GM19351 (cell line): Measurements from ENCODE around the gene PPP2R5C.

Experiments
- ATAC-seq: cut with Tn5 transposase; IDR thresholded peaks from one replicate; pipeline ENCODE4 v1.9.1; 2021; ENCODE audit warnings: mild to moderate bottlenecking, moderate library complexity; ENCODE audit not compliant: unreplicated experiment

The PPP2R5C gene

DNA sequence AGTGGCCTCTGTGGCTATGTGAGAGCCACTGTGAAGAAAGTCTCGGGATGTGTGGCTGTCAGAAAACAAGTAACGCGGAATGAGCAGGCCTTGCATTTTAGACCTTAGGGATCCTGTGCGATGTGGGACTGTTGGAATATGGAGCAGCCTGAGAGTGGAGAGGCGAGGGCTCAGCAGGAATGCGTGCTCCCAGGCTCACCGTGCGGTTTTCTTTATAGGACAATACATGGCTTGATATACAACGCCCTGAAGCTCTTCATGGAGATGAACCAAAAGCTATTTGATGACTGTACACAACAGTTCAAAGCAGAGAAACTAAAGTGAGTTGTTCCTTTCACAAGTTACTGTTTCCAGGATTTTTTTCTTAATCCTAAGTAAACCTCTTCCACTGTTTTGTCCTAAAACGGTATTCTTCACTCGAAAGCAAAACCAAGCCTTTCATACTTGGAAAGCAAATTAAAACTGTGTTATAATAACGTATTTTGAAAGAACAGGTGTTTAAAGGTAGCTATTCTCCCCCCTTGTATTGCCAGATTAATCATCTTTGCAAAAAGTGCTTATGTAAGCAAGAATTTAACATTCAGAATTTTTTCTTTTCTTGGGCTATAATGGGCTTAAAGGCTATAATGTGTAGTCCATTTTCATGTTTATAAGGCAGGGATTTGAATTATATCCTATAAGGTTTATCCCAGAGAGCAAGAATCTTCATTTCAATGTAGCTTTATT lies 148.0 kb downstream of the PPP2R5C start:
- no peak for ATAC-seq

DNA sequence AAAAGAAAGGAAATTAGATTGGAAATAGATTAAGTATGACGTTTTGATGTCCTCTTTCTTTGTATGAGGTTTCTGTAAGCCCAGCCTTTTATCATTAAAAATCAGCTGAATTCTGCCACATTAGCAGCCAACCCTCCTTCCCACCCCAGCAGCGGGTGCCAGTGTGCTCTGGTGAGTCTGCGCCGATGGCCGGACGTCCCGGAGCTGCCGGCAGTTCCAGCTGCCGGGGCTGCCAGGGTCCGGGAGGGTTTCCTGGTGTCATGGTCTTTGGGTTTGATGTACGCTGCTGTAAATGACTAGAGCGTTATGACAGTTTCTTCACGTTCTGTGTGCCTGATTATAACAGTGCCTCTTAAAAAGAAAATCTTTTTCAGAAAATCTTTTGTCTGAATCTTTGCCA lies 151.3 kb downstream of the PPP2R5C start:
- ATAC-seq = no peak

DNA sequence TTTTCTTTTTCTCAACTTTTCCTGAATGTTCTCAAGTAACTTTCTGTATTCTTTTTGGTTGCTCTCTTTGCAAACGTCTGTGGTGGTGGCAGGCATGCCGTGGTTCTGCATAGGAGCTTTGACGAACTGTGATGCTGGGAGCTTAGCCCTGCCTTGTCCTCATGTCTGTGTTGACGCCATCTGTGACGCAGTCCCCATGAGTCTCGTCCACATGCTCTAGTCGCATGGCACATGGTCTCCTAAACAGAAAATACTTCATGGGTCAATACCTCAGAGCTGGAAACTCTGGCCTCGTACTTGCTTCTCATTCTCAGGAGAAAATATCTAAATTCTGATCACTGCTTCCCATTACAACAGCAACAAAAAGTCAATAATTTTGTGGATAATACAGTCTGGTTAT lies 152.6 kb downstream of the PPP2R5C start:
- ATAC-seq = no peak

DNA sequence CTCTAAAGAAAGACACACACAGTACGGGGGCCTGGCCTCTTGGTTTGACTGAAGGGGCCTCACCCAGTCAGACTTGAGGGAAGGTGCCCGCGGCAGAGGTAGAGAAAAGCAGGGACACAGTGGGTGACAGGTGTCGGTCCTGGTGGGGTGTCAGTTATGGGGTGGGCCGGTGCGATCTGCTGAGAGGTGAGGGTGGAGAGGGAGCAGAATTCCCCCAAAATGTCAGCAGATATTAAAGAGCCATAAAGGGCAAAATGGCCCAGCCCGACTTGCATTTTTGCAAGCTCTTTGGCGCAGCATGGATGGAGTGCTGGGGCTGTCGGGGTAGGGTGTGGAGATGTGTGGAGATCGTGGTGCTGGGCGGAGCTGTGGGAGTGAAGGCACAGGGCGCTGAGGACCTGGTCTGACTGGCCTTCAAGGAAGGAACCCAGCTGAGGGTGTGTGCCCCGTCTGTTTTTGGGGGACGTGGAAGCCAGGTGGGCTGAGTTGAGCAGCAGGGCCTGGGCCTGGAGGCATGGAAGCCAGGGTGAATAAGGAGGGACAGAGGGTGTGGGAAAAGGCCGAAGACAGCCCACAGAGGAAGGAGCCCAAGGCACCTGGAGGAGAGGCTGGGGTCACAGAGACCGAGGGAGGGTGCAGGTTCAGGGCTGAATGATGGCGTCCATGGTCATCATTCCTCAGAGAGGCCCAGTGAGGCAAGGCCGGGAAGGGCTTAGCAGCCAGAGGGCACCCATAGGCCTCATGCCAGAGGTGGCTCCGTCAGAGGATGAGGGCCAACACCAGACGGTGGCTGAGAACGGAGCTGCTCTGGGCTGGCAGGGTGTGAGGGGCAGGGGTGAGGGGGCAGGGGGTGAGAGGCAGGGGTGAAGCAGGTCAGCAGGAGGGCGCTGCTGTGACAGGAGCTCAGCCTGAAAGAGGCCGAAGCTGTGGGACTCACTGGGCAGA lies 154.6 kb downstream of the PPP2R5C start:
- ATAC-seq = no peak

DNA sequence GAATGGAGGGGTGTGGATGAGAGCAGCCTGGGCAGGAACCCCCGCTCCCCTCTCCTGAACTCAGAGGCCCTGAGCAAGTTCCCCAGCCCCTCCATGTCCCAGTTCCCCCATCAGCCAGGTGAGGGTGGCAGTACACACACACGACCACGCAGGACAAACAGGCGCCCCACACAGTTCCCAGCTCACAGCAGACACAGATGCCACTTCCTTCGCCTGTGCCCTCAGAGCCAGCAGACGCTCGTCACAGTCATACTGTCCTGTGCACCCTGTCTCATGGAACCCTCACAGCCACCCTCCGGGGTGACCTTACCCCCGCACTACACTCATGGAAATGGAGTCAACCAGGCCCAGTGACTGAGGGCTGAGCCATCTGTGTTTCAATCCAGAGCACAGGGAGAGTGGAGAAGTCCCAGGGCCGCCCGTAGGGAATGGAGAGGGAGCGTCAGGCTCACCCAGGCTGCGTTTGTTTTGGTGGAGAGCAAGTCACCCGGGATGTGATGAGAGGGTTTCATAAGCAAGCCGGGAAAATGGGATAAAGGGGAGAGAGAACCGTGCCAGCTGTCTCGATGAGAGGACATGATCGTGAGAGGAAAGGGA lies 155.4 kb downstream of the PPP2R5C start:
- ATAC-seq = no peak

DNA sequence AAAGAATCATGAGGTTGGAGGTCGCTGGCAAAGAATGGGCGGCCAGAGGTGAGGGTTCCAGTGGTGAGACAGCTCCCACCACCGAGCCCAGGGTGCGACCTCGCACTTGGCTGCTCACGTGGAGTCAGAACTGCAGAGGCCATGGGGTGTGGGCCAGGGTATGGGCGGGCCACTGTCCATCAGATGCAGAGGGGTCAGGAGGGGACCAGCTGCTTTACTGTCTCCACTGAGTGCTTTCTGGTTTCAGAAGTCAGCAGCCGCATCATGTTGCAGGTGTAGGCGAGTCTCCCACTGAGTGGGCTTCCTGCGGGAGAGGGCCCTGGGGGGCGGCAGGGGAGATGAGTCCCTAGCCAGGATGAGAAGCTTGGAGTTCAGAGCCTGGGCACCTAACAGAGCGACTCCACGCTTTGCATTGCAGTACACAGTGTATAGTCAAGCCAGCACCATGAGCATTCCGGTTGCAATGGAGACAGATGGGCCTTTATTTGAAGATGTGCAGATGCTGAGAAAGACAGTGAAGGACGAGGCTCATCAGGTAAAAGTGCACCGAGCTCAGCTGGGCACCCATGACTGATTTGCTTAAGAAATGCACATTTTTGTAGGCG lies 156.0 kb downstream of the PPP2R5C start:
- no peak for ATAC-seq

DNA sequence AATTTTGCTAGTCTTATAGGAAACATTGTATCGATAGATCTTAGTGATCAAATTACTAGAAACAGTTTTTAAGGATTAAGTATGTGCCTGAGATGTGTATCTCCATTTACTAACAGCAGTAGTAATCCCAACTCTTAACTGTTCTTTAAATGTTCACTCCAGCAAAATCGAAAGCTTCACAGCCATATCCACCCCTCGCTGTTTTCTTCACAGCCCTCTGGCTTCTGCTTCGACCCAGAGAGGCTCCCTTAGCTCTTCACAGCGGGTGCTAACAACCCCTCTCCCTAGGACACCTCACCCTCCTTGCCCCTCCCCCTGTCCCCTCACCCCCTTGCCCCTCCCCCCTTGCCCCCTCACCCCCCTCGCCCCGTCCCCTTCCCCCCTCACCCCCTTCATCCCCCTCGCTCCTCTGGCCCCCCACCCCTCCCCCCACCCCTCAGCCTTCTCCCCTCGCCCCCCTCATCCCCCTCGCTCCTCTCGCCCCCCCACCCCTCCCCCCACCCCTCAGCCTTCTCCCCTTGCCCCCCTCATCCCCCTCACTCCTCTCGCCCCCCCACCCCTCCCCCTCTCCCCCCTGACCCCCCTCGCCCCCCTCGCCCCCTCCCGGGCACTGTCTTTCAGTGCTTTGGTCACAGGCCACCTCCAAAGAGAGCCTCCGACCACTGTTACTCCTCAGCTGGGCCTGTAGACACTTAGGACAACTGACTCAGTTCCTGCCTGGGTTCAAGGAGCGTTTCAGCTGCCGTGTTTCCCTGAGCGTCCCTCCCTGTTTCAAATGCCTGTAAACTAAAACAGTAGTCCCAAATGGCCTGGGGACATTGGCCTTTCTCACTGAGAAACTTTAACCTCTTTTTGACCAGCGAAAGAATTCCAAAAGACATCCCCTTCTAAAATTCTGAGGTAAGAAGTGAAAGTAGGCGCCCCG lies 156.8 kb downstream of the PPP2R5C start:
- no peak for ATAC-seq

DNA sequence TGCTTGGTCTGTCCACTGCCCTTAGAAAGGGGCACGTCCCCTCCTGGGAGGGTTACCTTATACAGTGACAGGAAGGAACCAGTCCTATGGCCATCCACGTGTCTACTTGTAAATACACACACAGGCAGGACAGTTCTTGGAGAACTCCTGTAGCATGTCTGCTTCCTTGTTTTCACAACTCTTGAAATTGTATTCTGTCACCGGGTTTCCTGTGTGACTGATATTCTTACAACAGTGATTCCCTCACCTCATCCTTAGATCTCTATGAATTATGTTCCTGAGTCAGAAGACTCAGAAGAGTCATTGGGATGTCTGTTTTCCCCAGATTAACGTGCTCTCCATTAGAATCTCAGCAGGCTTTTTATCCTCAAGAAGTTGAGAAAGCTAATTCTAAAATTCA lies 158.8 kb downstream of the PPP2R5C start:
- no peak for ATAC-seq

DNA sequence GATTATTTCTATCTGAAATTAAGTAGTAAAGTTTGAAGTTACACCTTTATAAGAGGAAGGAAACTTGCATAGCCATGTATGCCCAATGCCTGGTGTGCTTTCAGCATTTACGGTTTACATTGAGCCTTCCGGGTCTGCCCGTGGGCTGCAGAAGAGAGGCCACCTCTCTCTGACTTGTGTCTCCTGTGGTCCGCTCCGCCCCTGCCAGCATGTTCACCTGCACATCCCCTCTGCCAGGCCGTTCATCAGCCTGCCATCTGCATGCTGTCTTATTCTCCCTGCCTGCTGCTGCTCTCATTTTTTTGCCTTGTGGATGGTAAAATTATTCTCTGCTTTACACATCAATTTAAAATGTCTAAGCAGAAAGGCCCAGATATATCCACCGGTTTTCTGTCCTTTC lies 161.4 kb downstream of the PPP2R5C start:
- ATAC-seq = no peak

DNA sequence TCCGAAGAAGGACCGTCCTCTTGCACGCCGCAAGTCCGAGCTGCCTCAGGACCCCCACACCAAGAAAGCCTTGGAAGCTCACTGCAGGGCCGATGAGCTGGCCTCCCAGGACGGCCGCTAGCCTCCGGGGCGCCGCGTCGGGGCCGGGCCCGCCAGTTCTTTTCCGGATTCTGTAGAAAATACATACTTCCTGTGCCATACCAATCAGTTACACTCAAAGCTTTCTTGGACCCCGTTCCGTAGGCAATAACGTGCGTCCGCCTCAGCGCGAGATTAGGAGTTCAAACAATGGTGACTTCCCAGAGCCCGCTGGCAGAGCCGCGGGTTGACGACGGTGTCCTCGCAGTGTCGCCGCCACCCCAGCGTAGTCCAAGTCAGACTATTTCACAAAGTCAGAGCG lies 163.6 kb downstream of the PPP2R5C start:
- no peak for ATAC-seq

DNA sequence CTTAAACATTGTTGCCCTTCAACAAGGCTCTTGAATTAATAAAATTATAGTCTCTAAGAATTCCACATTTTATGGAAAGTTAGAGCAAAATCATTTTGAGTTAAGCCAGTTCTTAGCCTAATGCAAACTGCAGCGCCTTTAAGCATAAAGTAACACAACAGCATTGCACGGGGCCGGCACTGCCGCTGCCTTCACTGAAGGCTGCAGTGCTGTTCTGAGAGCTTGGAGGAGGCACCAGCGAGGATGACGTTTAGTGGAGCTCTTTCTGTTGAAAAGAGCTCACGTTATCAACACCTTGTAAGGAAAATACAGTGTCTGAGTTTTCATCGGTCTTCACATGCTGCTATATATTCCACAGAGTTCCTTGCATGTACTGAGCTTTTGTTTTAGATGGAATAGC lies 164.6 kb downstream of the PPP2R5C start:
- ATAC-seq = no peak

DNA sequence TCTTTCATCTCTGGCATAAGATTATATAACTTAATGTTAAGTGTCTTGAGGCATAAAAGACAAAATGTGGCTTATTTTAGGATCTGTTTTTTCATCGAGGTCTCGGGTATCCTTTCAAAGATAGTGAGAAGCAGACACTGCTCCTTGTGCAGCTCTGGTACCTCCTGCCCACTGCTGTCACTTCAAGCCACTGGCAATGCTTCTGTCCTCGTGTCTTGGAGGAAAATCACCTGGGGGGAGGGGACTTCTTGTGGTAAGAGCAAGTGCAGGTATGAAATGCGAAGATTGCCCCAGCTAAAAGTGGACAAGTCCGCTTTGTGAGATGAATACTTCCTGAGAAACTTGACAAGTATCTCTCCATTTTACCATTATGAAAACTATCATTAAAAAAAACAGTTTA lies 165.1 kb downstream of the PPP2R5C start:
- no peak for ATAC-seq

DNA sequence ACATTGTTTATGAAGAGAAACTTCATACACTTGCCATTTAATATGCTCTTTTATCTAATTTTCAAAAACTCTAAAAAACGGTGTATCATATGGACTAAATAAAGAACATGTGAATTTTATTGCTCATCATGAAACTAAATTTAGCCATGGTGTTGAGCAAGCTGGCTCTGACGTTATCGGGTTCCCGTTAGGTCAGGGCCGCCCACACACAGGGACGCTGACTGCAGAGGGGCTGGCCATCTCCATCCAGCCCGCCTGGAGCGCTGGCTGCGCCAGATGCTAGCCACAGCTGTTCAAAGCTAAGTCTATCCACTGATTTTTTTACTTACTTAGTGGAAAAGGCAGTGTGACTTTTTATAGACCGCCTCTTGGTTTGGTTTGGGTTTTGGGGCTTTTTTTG lies 166.3 kb downstream of the PPP2R5C start:
- no peak for ATAC-seq

DNA sequence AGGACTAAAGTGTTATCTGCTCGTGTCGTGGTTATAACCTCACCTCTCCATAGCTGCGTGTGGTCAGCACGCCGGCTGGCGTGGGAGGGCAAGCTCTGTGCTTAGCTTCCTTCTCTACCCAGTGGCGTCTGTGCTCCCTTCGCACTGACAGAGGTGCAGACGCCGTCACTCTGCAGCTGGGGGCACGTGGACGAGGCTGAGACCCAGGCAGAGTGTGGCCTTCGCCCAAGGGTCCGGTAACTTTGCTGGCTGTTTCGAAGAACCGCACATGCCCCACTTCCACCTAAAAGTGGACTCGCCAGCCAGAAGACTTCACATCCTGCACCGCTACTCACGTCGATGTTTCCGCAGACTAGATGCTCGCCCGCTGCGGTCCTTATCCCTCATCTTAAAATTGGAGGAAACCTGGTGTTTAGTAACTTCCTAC lies 166.9 kb downstream of the PPP2R5C start:
- no peak for ATAC-seq

DNA sequence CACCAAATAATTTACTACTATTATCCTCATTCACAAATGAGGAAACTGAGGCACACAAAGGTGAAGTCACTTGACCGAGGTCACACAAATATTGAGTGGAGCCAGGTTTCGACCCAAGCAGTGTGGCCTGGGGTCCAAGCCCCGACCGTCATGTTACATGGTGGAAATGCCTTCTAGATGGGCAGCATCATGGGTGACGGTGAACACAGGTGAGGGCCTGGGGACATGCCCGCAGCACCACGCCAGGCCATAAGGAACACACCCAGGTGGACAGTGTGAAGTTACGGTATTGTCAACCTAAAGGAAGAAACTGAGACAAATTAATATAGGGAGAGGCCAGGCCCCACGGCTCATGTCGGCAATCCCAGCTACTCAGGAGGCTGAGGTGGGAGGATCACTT lies 167.6 kb downstream of the PPP2R5C start:
- no peak for ATAC-seq

DNA sequence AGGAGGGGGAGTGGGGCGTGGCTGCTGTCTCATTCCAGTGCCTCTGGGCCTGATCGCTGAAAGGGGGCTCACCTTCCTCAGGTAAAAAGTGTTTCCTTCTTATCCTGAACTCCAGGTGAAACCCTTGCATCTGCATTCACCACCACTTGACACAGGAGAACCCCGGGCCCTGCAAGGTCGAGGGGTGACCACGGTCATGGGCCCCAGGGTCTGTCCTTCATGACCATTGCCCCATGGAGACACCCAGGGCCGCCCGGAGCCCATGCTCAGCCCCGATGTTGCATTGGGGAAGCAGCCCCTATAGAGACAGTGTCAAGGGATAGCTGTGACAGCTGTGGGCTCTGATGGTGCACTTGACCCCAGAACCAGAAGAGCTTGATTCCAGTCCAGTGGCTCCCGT lies 168.4 kb downstream of the PPP2R5C start:
- ATAC-seq = no peak

DNA sequence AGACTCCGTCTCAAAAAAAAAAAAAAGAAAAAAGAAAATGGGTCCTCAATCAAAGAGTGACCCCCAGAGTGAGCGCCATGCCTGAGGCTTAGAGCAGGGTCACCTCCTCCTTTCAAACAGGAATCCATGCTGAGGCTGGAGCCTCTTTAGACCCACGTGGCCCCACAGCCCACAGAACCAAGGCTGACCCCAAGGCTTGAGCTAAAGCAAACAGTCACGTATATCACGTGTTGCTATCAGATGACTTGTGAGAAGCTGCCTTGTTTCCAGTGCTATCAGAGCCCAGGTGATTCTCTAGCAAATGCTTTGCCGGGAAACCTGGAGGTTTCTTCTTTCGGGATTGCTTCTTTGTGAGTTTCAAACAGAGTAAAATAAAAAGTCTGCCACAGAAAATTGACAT lies 171.2 kb downstream of the PPP2R5C start:
- no peak for ATAC-seq

DNA sequence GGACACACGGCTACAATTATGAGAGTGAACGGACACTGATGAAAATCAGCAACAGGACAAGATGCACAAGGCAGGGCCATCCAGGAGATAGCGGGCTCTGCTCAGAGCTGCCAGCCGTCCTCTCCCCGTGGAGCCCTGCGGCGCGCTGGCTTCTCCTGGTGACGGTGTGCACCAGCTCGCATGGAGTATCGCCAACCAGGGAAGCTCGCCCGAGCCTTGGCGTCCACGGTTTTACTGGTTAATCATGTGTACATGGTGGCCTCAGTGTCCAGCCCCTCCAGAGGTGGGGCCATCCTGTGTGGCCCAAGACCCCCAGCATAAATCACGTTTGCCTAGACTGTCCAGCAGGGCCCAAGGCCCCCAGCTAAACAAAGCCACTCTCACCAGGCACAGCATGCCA lies 171.7 kb downstream of the PPP2R5C start:
- no peak for ATAC-seq

DNA sequence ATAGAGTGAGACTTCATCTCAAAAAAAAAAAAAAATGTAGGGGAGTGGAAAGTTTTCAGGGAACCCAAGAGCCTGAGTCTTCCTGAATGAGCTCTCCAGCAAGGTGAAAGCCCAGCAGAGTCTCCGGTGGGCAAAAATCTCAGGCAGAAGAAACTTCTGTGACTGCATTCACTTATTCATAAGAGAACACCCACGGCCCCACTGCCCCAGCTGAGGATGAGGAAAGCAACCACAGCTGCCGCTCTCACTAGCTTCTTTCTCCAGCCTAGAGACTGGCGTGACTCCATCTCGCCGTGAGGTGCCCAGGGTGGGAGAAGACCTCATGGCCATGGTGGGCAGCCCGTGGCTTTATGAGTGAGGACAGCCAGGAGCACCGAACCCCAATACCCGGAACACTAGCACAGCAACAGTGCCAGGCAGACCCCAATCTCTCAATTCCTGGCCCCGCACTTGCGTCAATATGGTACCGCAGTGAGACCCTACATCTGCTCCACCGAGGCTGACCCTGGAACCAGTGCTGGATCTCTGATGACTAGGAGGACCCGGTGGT lies 173.2 kb downstream of the PPP2R5C start:
- ATAC-seq = no peak
